ENCODE measurements around the gene RGCC.

RGCC gene

DNA sequence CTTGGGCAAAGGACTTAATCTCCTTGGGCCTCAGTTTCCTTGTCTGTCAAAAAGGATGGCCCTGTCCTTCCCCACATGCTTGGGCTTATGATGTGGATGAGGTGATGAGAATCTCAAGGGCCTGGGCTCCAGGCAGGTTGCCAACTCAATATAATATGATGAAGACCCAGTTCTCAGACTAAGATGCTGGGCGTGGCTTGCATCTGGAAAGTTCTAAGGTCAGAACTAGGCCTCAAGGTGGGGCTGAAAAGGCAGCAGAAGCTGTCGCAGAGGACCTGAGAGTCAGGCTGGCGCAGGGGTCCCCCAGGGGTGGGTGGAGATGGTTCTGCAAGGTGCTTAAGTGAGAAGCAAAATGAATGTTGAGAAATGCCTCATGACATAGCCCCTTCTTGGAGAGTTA, 58.8 kb downstream of the RGCC start:
- DNase-seq (ENCODE audit: low read depth): no peak

DNA sequence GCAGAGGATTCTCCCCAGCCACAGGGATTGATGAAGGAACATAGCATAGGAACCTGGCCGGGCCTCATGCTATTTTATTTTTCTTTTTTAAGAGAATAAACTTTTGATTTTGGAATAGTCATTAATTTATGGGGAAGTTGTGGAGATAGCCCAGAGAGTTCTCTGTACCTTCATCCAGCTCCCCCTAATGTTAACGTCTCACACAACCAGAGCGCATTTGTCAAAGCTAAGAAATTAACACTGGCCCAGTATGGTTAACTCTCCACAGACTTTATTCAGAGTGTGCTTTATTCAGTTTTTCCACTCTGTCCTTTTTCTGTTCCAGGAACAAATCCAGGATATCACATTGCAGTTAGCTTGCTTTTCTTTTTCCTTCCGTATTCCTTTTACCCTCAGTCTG, 59.4 kb downstream of the RGCC start:
- DNase-seq (ENCODE audit: low read depth): no peak

DNA sequence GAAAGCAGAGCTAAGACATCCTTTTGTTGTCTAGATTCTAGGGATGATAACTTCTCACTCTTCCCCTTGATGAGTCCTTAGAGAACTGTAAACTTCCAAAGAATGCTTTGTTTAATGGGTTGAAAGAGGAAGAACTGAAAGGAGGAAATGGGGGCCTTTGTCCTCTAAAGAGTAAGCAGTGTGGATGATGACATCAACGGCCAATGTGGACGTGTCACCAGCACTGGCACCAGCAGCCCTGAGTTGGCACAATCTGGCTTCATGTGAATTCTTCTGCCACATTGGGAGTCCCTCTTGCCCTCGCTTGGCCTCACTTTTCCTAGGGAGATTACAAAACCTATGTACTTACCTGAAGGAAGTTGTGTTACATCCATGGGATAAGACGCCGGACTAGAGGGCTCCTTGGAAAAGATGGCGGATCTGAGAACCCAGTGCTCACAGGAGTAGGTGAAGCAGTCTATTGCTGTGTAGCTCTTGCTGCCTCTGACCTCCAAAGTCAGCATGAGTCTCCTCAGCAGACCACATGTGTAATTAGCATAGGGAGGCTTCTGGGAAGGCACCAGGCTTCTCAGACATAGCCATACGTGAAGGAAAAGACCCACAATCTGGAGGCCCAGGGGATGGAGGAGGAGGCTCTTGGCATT, 62.8 kb downstream of the RGCC start:
- DNase-seq (ENCODE audit: low read depth): no peak
